ENCODE results near the gene MBOAT1.

The MBOAT1 gene

GRCh38 chr6:20233007-20233730 is 20.9 kb upstream of the MBOAT1 start:
- no peak for DNase-seq

- DNase-seq: no peak
Observed at GRCh38 chr6:20232188-20232587, 19.9 kb upstream of the MBOAT1 start.

GRCh38 chr6:20230401-20231119 is 18.3 kb upstream of the MBOAT1 start:
- DNase-seq: no peak

GRCh38 chr6:20229881-20230280 is 17.6 kb upstream of the MBOAT1 start:
- no peak for DNase-seq

GRCh38 chr6:20227350-20227749 is 15.1 kb upstream of the MBOAT1 start:
- DNase-seq: no peak

- no peak for DNase-seq
Observed at GRCh38 chr6:20223141-20223540, 10.9 kb upstream of the MBOAT1 start.

GRCh38 chr6:20221421-20221820 is 9.2 kb upstream of the MBOAT1 start:
- DNase-seq: no peak

- no peak for DNase-seq
Observed at GRCh38 chr6:20220359-20220758, 8.1 kb upstream of the MBOAT1 start.

- DNase-seq: no peak
Observed at GRCh38 chr6:20217891-20218290, 5.6 kb upstream of the MBOAT1 start.

GRCh38 chr6:20217324-20217855 is 5.1 kb upstream of the MBOAT1 start:
- DNase-seq: no peak

- no peak for DNase-seq
Observed at GRCh38 chr6:20215310-20215709, 3.0 kb upstream of the MBOAT1 start.

GRCh38 chr6:20213271-20213798 is 1.1 kb upstream of the MBOAT1 start:
- no peak for DNase-seq

- DNase-seq: no peak
Observed at GRCh38 chr6:20211941-20212391, 303 bp downstream of the MBOAT1 start.

GRCh38 chr6:20211037-20211940 is 980 bp downstream of the MBOAT1 start:
- no peak for DNase-seq

- DNase-seq: no peak
Observed at GRCh38 chr6:20210158-20210557, 2.1 kb downstream of the MBOAT1 start.

GRCh38 chr6:20208687-20209378 is 3.4 kb downstream of the MBOAT1 start:
- DNase-seq: no peak

- DNase-seq: no peak
Observed at GRCh38 chr6:20207088-20207418, 5.2 kb downstream of the MBOAT1 start.

- no peak for DNase-seq
Observed at GRCh38 chr6:20205722-20206161, 6.5 kb downstream of the MBOAT1 start.

GRCh38 chr6:20204512-20204894 is 7.8 kb downstream of the MBOAT1 start:
- no peak for DNase-seq

GRCh38 chr6:20203561-20204511 is 8.4 kb downstream of the MBOAT1 start:
- no peak for DNase-seq

GRCh38 chr6:20202699-20203302 is 9.5 kb downstream of the MBOAT1 start:
- DNase-seq: no peak

Measured in GOT3 (cell line).